GM21528 (cell line): Measurements from ENCODE around the gene PRUNE2.
A peak's percentile ranks its signal among the peaks of the same experiment; 100 is the strongest.

Source experiments
- ATAC-seq: cut with Tn5 transposase; IDR thresholded peaks from one replicate; pipeline ENCODE4 v1.9.1; 2021; ENCODE audit warnings: mild to moderate bottlenecking, moderate library complexity; ENCODE audit not compliant: unreplicated experiment, low FRiP score

The PRUNE2 gene

DNA sequence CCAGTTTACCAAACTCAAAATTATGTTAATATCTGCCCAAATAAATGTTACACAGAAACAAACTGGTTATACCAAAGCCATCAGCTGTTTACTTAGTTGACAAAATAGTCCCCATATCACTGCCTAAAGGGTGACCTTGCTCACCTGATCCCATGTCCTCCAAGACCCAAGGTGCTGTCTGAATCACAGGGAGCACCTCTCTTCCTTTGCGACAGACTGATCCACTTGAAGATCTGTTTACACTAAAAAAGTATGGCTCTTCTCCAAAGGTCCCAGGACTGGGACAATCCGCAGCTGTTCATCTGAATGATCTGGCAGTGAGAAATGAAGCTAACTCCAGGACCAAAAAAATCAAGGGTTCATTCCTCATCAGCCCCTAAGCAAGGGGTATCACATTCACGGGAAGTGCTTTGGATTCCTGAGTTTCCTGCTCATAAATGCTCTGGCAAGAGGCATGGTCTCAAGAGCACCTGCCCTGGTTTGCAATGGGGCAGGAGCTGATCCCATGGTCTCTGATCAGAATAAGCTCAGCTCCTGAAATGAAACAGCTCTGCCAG lies 5.0 kb downstream of the PRUNE2 start:
- no peak for ATAC-seq

DNA sequence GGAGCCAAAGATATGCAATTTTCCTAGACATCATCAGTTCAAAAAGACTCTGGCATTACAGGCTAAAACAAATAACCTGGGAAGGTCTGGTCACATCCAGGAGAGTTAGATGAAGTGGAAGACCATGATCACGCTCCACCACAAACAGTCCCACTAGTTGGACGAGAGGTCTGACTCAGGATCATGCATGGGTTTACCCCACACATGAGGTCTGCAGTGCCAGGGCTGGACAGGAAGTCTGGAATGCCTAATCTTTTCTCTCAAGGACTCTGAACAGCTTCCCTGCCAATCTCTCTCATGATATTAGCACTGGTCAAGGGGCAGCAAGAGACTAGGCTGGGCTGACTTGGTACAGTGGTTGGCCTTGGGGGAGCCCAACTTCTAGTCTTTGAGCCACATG lies 7.1 kb downstream of the PRUNE2 start:
- ATAC-seq: no peak

DNA sequence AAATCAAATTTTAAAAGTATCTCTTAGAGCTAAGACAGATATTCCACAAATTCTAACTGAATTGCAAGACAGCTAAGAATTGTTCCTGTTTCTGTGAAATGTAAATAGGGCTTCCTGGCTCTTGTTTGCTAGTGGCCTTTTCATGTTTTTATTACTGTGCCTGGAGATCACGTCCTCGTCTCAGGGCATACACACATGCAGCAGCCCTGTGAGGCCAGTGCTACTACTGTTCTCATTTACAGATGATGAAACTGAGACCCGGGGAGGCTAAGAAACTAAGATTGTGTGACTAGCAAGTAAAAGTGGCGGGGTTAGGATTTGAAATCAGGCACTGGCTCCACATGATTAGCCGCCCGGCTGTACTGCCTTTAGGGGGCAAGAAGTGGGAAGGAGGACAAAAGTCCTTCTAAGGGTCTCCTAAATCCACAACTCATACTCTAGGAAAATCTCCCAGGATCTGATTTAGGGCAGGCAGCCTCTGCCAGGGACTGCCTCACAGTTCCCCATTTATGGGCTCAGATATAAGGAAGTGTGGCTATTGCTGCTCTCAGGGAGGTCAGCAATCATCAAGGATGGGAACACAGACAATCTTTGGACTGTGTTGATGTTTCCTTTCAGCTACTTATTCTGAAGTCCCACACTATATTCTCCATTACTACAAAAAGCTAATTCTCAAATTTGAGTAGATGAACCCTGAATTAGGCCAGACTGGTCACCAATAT lies 7.9 kb downstream of the PRUNE2 start:
- no peak for ATAC-seq

DNA sequence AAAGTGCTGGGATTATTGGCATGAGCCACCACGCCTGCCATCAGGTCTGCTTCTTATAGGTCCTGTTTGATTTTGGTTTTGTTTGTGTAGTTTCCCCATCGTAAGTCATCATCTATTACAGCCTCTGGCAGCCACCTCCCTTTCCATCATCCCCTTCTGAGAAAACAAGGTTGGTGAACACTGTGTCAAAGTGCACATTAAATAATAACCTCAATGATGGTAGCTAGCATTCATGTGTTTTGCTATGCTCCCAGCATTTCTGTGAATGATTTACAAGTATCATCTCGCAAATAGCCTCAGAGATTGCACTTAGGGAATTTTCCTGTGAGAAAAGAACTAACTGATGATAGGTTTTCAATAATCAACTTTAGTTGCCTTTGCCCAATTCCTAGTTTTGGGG lies 9.9 kb downstream of the PRUNE2 start:
- no peak for ATAC-seq

DNA sequence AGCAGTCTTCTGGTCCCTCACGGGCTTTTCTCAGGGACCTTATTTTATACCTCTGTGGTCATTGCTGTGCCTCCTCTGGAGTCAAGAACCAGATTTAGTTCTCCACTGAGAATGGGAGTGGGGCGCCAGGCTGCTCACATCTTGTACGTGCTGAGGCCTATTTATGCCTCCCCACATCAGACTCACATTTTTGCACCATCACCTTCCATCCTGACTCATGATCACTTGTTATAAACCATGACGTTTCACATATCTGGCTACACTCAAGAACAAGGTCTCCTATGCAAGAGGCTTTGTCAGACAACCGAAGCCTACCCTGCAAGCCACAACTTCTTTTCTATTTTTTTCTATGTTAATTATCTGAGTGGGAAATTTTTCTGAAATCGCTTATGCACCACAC lies 10.7 kb downstream of the PRUNE2 start:
- no peak for ATAC-seq

DNA sequence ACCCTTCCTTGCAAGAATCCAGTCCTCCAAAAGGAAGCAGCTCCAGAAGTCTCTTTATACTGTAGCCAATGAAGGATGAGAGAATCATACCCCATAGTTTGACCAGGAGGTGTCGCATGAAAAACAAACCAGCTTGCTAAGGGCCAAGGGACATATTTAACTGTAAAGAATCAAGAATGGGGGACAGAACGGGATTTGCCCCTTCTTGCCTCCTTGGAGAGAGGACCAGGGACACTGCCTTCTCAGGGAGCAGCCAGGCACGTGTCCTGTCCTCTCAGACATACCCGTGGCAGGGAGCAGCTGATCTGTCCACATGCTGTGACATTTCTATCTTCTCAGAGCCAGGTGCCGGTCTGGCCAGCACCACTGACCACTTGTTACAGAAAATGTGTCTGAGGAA lies 11.7 kb downstream of the PRUNE2 start:
- no peak for ATAC-seq

DNA sequence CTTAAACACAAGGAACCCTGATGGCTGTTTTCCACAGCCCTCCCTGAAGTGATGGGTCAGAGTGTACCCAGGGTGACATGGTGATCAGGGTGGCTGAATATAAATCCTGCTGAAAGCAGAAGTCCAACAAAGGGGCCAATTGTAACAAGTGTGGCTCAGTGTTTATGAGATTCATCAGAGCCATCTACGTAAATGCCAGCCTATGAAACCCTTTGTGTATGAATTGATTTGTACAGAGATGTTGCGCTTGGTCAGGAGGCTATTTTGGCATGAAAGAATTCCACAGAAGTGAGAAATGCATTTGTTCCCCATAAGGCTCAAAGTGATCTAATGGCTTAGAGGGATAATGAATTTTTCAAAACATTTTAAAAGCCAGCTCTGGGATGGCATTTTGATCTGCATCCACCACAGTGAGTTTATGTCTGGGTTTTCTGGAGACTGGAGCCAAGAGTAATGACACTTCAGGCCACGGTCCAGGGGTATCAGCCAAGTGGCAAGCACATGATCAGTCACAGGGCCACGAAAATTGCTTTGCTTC lies 12.4 kb downstream of the PRUNE2 start:
- ATAC-seq: no peak

DNA sequence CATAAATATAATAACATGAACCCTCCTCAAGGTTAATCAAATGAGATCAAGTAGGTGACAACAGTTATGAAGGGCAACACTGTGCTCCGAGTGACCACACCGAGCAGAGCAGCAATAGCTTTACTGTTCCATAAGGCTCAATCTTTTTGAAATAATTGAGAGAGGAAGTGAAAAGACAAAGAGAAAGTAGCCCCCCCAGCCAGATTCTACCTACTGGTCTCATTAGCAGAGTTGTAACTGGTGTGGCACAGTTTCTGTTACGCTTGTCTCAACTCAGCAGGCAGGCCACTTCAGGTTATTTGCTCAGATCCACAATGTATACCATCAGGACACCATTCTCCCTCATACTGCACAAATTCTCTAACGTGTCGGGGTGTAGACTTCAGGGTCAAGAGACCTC lies 14.0 kb downstream of the PRUNE2 start:
- ATAC-seq: no peak

DNA sequence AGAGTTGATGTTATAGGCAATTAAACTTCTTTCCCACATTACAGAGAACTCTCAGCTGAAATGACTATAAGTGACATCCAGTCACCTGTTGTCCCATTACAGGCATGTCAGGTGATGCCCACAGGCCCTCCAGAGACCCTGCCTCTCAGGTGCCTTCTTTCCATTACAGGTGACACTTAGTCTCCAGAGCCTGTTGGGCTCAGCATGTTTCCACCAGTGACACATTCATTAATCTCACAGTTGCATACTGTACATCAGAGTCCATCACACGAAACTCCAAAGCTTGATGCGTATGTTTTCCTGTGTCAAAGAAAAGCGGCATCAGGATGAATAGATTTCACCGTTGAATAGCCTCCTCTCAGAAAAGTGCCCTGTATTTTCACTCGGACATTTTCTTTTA lies 14.6 kb downstream of the PRUNE2 start:
- ATAC-seq: no peak

DNA sequence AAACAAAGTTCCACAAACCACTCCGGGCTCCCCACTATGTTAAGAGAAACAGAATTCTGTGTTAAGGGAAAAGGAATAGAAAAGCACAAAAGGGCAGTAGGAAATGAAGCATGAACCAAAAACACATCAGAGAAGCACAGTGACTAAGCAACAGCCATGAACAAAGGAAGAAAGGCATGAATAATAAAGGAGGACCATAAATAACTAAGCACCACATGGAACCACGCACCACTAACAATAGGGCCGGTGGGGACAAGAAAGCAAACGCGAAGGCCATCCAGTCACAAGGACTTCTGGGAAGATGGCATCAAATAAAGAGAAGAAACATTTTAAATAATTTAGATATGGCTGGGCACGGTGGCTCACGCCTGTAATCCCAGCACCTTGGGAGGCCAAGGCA lies 18.0 kb downstream of the PRUNE2 start:
- ATAC-seq: no peak

DNA sequence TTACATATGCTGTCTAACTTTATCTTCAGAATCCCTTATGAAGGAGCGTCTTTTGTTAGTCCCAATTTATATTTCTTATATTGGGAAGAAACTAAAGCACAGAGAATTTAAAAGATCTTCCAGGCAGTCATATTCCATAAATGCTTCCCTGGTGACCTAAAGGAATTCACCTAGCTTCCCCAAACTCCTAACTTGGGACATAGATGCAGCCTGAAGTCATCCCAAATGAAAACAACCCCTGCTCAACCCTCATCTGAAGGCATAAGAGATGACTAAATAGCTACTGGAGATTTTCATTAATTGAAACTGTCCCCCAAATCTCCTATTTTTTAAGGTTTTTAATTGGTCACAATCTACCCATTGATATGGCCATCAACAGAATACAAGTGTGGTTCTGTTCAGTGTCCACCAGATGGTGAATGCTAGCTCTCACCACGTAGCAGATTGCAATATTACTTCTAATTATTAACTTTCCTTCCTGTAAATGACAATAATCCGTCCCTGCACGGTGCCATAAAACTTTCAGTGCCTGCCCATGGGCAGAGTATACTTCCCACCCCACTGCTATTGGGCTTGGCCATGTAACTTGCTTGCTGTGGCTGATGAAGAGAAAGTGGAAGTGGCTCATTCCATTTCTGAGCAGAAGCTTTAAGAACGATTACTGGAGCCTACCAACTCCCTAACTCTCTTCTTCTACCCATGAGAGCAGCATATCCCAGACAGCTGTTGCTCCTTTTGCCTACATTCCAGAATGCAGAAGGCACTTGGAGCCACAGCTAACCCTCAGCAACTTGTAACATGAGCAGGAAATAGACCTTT lies 18.7 kb downstream of the PRUNE2 start:
- no peak for ATAC-seq

DNA sequence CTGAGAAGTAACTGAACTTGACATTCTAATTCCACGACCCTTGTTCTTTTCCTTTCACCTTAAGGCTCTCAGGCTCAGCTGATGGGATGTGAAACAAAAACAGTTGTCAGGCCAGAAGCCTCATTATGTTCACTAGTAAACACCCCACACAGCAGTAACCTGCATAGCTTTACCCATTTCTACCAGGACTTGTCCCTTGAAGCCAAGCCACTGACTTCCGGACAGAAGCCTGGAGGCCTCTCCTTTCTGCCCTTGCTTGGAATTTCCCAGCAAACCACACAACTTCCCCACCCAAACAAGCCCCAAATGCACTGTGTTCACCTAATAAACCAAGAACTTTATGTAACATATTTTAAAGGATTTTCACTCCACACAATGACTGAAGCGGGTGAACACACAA lies 19.6 kb downstream of the PRUNE2 start:
- ATAC-seq: no peak

DNA sequence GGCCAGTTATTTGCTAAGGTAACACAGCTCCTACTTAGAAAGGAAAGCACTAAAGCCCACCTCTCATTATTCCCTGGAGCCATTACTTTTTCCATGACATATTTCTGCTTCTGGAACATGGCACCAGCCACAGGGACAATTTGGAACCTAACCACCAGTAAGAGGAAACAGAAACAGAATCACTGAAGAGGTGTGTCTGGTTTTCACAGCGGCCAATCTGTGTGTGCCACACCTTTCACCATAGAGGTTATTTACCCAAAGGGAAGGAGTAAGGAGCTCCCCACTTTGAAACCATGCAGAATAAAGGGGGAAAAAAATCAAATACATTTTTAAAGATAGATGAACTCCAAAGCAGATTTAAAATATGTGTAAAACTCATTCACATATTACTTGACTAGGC lies 21.1 kb downstream of the PRUNE2 start:
- ATAC-seq: no peak

DNA sequence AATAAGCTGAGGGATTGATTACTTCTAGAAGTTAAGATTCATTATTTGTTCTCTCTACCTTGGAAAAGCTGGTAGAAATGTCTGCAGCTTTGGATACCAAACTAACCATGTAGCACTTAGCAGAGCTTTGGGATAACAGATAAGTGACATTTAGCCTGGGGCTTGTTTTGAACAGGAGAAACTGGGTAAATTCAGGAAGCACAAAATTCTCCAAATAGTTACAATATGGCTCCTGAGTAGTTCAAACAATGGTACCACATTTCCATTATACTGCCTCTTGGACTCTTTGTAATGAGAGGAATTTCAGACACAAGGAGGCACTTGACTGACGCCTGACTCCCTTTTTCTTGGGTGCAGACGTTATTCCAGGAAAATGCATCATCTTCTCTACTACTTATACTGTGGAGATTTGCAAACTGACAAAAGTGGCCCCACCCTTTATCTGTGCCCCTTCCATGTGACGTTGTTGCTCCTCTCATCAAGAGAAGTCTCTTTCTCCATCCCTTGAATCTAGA lies 22.5 kb downstream of the PRUNE2 start:
- ATAC-seq: no peak

DNA sequence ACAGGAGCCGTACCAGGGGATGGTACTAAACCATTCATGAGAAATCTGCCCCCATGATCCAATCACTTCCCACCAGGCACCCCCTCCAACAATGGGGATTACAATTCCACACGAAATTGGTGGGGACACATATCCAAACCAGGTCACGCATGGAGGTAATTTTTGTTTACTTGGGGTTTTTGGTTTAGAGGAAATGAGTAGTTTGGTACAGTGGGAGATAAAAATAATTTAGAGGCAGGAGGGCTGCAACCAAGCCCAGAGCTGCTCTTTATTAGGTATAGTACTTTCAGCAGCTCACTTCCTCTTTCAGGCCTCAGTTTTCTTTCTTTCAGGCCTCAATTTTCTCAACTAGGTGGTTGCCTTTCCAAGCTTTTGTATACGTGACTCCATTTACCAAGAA lies 23.2 kb downstream of the PRUNE2 start:
- peak; percentile 93 for ATAC-seq

DNA sequence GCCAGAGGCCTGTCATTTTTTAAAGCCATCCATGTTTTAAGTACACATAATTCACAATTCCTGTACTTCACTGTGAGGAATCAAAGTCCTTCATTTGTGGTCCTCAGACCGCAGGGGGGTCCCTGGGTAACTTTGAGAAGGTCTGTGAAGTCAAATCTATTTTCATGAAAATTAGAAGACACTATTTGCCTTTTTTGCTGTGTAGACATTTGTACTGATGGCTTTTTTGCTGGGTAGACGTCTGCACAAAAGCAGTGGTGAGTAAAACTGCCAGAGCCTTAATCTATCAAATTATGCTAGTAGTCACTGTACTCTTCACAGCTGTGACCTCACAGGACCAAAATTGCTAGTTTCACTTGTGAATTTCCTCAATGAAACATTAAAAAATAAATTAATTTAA lies 25.7 kb downstream of the PRUNE2 start:
- no peak for ATAC-seq

DNA sequence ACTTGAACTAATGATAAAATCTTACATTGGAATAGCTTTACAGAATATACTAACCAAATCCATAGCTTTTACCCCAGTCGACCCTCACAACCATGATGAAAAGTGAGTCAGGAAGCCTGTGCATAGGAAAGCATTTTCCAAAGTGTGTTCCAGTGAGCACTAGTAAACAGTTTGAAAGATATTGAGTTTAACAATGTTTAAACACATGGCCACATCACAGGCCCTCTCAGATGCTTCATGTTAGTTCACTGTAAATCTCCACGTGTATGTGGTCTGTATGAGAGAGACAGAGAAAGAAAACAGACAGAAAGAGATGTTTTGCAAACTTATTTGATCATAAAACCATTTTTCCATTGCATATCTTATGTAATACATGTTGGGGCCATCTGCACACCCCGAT lies 27.0 kb downstream of the PRUNE2 start:
- no peak for ATAC-seq

DNA sequence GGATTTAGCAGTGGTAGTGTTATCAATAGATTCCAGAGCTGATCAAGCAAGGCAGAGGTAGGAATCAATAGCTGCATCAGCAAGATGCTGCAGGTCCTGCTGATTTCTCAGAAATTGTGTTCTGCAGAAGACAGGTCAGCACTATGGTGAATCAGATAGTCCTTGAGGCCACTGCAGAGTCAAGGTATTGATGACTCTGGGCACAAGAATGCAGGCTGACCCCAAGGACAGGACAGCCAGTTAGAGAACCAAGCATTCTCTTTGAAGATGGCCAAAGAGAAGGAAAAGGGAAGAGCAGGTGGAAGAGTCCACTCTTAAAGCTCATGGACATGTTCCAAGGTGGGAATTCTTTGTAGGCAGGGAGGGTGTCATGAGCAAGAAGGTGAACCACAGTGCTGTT lies 28.0 kb downstream of the PRUNE2 start:
- no peak for ATAC-seq

DNA sequence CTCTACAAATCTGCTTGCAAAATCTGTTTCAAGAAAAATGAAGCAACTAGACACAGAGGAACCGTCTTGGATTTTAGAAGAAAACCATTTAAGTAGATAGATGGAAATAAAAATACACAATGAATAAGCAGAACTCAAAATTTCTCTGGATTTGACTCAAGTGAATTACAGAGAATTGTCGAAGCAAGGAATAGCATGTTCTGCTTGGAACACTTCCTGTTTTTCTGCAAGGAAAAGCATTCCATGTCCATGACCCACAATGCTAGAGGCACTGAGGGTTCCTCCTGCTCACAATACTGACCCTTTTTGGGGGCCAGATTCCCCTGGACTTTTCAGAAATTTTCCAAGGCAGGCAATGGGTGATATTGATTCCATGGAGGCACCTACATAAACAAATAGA lies 29.8 kb downstream of the PRUNE2 start:
- no peak for ATAC-seq

DNA sequence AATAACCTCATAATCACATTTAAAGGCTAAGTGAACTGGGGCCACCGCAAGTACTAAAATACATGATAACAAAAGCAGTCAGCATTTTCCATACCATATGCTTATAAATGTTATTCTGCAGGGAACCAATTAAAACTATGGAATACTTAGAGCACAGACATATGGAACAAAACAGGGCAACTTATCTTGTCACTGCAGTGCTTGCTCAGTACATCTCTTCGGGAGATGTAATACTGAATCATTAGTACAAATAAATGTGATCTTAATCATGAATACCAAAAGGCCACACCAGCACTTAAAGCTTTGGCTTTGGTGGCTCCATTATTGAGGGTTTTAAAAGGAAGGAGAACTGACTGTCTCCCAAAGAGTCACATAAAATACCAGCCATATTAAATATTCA lies 32.1 kb downstream of the PRUNE2 start:
- no peak for ATAC-seq

DNA sequence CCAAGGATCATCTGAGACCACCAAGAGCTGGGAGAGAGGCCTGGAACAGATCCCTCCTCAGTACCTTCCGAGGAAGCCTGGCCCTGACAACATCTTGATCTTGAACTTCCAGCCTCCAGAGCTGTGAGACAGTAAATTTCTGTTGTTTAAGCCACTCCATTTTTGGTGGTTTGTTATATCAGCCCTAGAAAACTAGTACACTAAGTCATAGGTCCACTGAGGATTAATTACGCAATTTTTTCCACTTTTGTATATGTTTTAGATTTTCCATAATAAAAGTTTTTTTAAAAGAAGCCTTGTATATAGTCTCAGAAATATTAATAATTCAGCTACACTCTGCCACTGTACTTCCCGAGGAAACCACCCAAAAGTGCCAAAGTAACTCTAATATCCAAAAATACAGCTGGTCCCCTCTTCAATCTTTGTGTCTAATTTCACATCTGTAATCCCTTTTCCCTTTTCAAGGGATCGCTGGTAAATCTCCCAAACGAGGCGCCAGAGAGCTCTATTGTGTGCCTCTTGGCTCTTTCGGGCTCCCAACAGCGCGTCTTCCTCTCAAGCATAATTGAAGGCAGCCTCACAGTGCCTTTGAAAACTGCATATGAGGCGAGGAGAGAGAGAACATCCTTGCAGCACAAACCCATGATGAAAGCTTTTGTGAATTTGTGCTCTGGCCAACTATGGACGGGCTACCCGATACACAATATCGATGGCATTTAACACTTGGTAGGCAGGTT lies 32.7 kb downstream of the PRUNE2 start:
- ATAC-seq: no peak
